Stimulated activated naive B cell treated with anti-CD40 and anti-IgM and Interleukin-4, amounts not matched to agents 10 μg/mL and 1 μg/mL and 100 μg/mL, for 72 hours (primary cell): ENCODE data around the gene SPACA4.
"Not testable (repeated sequence)": the region's sequence is repeated elsewhere in the genome, so short reads cannot be mapped to it uniquely, and the experiment has no call there.

ENCODE experiments used
- ATAC-seq, 2 donors: fragments of 150-1000 bp; cut with Tn5 transposase; replicated peaks; 2 replicates each; pipeline ENCODE4 v1.10.0; 2021; ENCODE audit warnings: moderate library complexity in 1 of 2
- DNase-seq: peaks from one replicate; pipeline ENCODE4 v3.0.0; 2021
- H3K27ac Mint-ChIP-seq: one replicate; pipeline ENCODE4 v1.8.0; 2022; ENCODE audit warnings: mild to moderate bottlenecking, mixed read lengths
- H3K27me3 Mint-ChIP-seq, 2 donors: one replicate each; pipeline ENCODE4 v1.8.0; 2022; ENCODE audit warnings: mixed read lengths in 2 of 2
- H3K36me3 Mint-ChIP-seq, 2 donors: one replicate each; pipeline ENCODE4 v1.8.0; 2022; ENCODE audit warnings: mixed read lengths in 2 of 2, mild to moderate bottlenecking in 1 of 2
- H3K4me1 Mint-ChIP-seq, 2 donors: one replicate each; pipeline ENCODE4 v1.8.0; 2022; ENCODE audit warnings: mixed read lengths in 2 of 2, mild to moderate bottlenecking in 1 of 2
- H3K4me3 Mint-ChIP-seq, 2 donors: one replicate each; pipeline ENCODE4 v1.8.0; 2022; ENCODE audit warnings: mild to moderate bottlenecking in 2 of 2, mixed read lengths in 2 of 2, moderate library complexity in 1 of 2
- H3K9me3 Mint-ChIP-seq, 2 donors: one replicate each; pipeline ENCODE4 v1.8.0; 2022; ENCODE audit warnings: mixed read lengths in 2 of 2, mild to moderate bottlenecking in 1 of 2

SPACA4 gene

GRCh38 chr19:48606463-48607358 lies at the start of gene SPACA4:
Gene SPACA4, plus strand, starts transcription at chr19:48606742. Its CDS starts 237 bp downstream, at chr19:48606979.
- Mint-ChIP-seq H3K27ac (peak within 1 kb of the TSS; percentile 59), H3K9me3 (no peaks in the 10 kb centered on the region), H3K27me3 (no peaks in the 10 kb centered on the region), H3K36me3 (peaks cover 0 to 6% of the 10 kb centered on the region in 2 donors), H3K4me1 (peaks cover 10 to 13% of the 10 kb centered on the region in 2 donors), H3K4me3 (no peak within 1 kb of the TSS)
- ATAC-seq (no peak), DNase-seq (no peak)

GRCh38 chr19:48556825-48557224 lies 49.7 kb upstream of the SPACA4 start:
- H3K27ac Mint-ChIP-seq = no peak overlapping the region
- no peaks in the 10 kb centered on the region for H3K36me3 Mint-ChIP-seq
- H3K4me1 Mint-ChIP-seq = no peaks in the 10 kb centered on the region
- DNase-seq = no peak
- no peak overlapping the region for H3K4me3 Mint-ChIP-seq
- H3K9me3 Mint-ChIP-seq = no peaks in the 10 kb centered on the region
- peaks cover 42 to 55% of the 10 kb centered on the region in 2 donors for H3K27me3 Mint-ChIP-seq
- ATAC-seq = no peak

GRCh38 chr19:48558018-48558684 lies 48.4 kb upstream of the SPACA4 start:
- ATAC-seq (no peak), DNase-seq (no peak)
- Mint-ChIP-seq H3K9me3 (no peaks in the 10 kb centered on the region), H3K4me1 (no peaks in the 10 kb centered on the region), H3K36me3 (no peaks in the 10 kb centered on the region), H3K27ac (no peak overlapping the region), H3K4me3 (peak overlapping the region in 1 of 2 donors; percentile 28), H3K27me3 (peaks cover 42 to 55% of the 10 kb centered on the region in 2 donors)

GRCh38 chr19:48560095-48560530 lies 46.4 kb upstream of the SPACA4 start:
- ATAC-seq (no peak), DNase-seq (no peak)
- Mint-ChIP-seq H3K9me3 (no peaks in the 10 kb centered on the region), H3K27ac (no peak overlapping the region), H3K27me3 (peaks cover 31 to 40% of the 10 kb centered on the region in 2 donors), H3K36me3 (no peaks in the 10 kb centered on the region), H3K4me1 (peaks cover 0 to 3% of the 10 kb centered on the region in 2 donors), H3K4me3 (no peak overlapping the region)

GRCh38 chr19:48561412-48561811 lies 45.1 kb upstream of the SPACA4 start:
- DNase-seq (no peak), ATAC-seq (no peak)
- H3K9me3 Mint-ChIP-seq = no peaks in the 10 kb centered on the region
- no peak overlapping the region for H3K27ac Mint-ChIP-seq
- H3K4me1 Mint-ChIP-seq = peaks cover 0 to 3% of the 10 kb centered on the region in 2 donors
- peaks cover 21 to 27% of the 10 kb centered on the region in 2 donors for H3K27me3 Mint-ChIP-seq
- H3K36me3 Mint-ChIP-seq = no peaks in the 10 kb centered on the region
- H3K4me3 Mint-ChIP-seq = no peak overlapping the region

- H3K4me1 Mint-ChIP-seq = peaks cover 0 to 3% of the 10 kb centered on the region in 2 donors
- H3K27ac Mint-ChIP-seq = no peak overlapping the region
- no peak for DNase-seq
- peaks cover 20% of the 10 kb centered on the region in 2 donors for H3K27me3 Mint-ChIP-seq
- ATAC-seq = no peak
- H3K4me3 Mint-ChIP-seq = no peak overlapping the region
- no peaks in the 10 kb centered on the region for H3K36me3 Mint-ChIP-seq
- H3K9me3 Mint-ChIP-seq = no peaks in the 10 kb centered on the region
Measured at GRCh38 chr19:48565090-48565489, 41.5 kb upstream of the SPACA4 start.

GRCh38 chr19:48568345-48568886 lies 38.1 kb upstream of the SPACA4 start:
- peaks cover 27 to 32% of the 10 kb centered on the region in 2 donors for H3K27me3 Mint-ChIP-seq
- no peak overlapping the region for H3K27ac Mint-ChIP-seq
- DNase-seq (no peak), ATAC-seq (no peak)
- no peaks in the 10 kb centered on the region for H3K36me3 Mint-ChIP-seq
- no peaks in the 10 kb centered on the region for H3K9me3 Mint-ChIP-seq
- peaks cover 0 to 2% of the 10 kb centered on the region in 2 donors for H3K4me1 Mint-ChIP-seq
- H3K4me3 Mint-ChIP-seq = no peak overlapping the region

GRCh38 chr19:48569814-48570213 lies 36.7 kb upstream of the SPACA4 start:
- H3K4me3 Mint-ChIP-seq = no peak overlapping the region
- no peaks in the 10 kb centered on the region for H3K36me3 Mint-ChIP-seq
- H3K4me1 Mint-ChIP-seq = no peaks in the 10 kb centered on the region
- H3K9me3 Mint-ChIP-seq = no peaks in the 10 kb centered on the region
- H3K27me3 Mint-ChIP-seq = peaks cover 27 to 32% of the 10 kb centered on the region in 2 donors
- DNase-seq (no peak), ATAC-seq (no peak)
- H3K27ac Mint-ChIP-seq = no peak overlapping the region

- Mint-ChIP-seq H3K9me3 (no peaks in the 10 kb centered on the region), H3K27me3 (peaks cover 27 to 32% of the 10 kb centered on the region in 2 donors), H3K27ac (no peak overlapping the region), H3K36me3 (no peaks in the 10 kb centered on the region), H3K4me1 (no peaks in the 10 kb centered on the region), H3K4me3 (no peak overlapping the region)
- ATAC-seq (no peak), DNase-seq (no peak)
Measured at GRCh38 chr19:48571378-48572162, 35.0 kb upstream of the SPACA4 start.

- Mint-ChIP-seq H3K27ac (no peak overlapping the region), H3K9me3 (no peaks in the 10 kb centered on the region), H3K4me1 (no peaks in the 10 kb centered on the region), H3K27me3 (peaks cover 16 to 17% of the 10 kb centered on the region in 2 donors), H3K4me3 (no peak overlapping the region), H3K36me3 (no peaks in the 10 kb centered on the region)
- DNase-seq (no peak), ATAC-seq (no peak)
Measured at GRCh38 chr19:48573163-48573505, 33.4 kb upstream of the SPACA4 start.

- H3K27me3 Mint-ChIP-seq = peaks cover 4 to 6% of the 10 kb centered on the region in 2 donors
- H3K36me3 Mint-ChIP-seq = no peaks in the 10 kb centered on the region
- H3K4me3 Mint-ChIP-seq = no peak overlapping the region
- no peak overlapping the region for H3K27ac Mint-ChIP-seq
- H3K9me3 Mint-ChIP-seq = no peaks in the 10 kb centered on the region
- no peaks in the 10 kb centered on the region for H3K4me1 Mint-ChIP-seq
- DNase-seq (no peak), ATAC-seq (no peak)
Measured at GRCh38 chr19:48575931-48576622, 30.5 kb upstream of the SPACA4 start.

- not testable (repeated sequence) for H3K4me3 Mint-ChIP-seq, H3K27ac Mint-ChIP-seq, H3K4me1 Mint-ChIP-seq, DNase-seq, H3K9me3 Mint-ChIP-seq, ATAC-seq, H3K27me3 Mint-ChIP-seq, H3K36me3 Mint-ChIP-seq
Measured at GRCh38 chr19:48577908-48578307, 28.6 kb upstream of the SPACA4 start.

- H3K27me3 Mint-ChIP-seq = peaks cover 0 to 6% of the 10 kb centered on the region in 2 donors
- H3K4me3 Mint-ChIP-seq = no peak overlapping the region
- ATAC-seq (no peak), DNase-seq (no peak)
- no peak overlapping the region for H3K27ac Mint-ChIP-seq
- H3K36me3 Mint-ChIP-seq = no peaks in the 10 kb centered on the region
- H3K4me1 Mint-ChIP-seq = peaks cover under 1 to 1% of the 10 kb centered on the region in 2 donors
- no peaks in the 10 kb centered on the region for H3K9me3 Mint-ChIP-seq
Measured at GRCh38 chr19:48578891-48579290, 27.7 kb upstream of the SPACA4 start.
